Ascending aorta (tissue), 2 donors: ENCODE data around the gene SRRT. TPM values are rescaled to one million over a fixed set of nuclear protein-coding genes. Genes with fewer than 3 reads are reported as not detected.

Source experiments
- DNase-seq, 2 donors: peaks; one replicate each; pipeline ENCODE4 v3.0.0-alpha.2; 2019; ENCODE audit warnings: low spot score in 2 of 2
- H3K27ac ChIP-seq, 2 donors: fragments of 200-600 bp; sonication (generic); one replicate each; pipeline ENCODE4 v1.5.1; 2016 to 2017; ENCODE audit warnings: mild to moderate bottlenecking in 1 of 2
- H3K27me3 ChIP-seq: fragments of 200-600 bp; sonication (generic); one replicate; pipeline ENCODE4 v1.5.1; 2017
- H3K36me3 ChIP-seq, 2 donors: fragments of 200-600 bp; sonication (generic); one replicate each; pipeline ENCODE4 v1.5.1; 2016
- H3K4me1 ChIP-seq, 2 donors: fragments of 200-600 bp; sonication (generic); one replicate each; pipeline ENCODE4 v1.5.1; 2016 to 2017; ENCODE audit warnings: mild to moderate bottlenecking in 1 of 2
- H3K4me3 ChIP-seq, 2 donors: fragments of 200-600 bp; sonication (generic); one replicate each; pipeline ENCODE4 v1.5.1; 2016 to 2017; ENCODE audit warnings: mild to moderate bottlenecking in 1 of 2
- H3K9me3 ChIP-seq, 2 donors: fragments of 200-600 bp; sonication (generic); one replicate each; pipeline ENCODE4 v1.5.1; 2016
- intact Hi-C: fragments of 100-400 bp; cut with DNase I; formaldehyde crosslinking; loops from one replicate; pipeline ENCODE4 v1.15.1; 2023
- total RNA-seq: library from RNA; depleted of rRNA; stranded (reverse); fragments of >200 nt; gene quantifications from one replicate; pipeline ENCODE4 v1.1.0, GENCODE V29; 2016
- TF ChIP-seq, protein P1 (sequence below), 3 experiments: fragments of 200-600 bp in 2 of 3; fragments of 450-650 bp in 1 of 3; sonication (generic) in 2 of 3; IDR thresholded peaks; one replicate each; pipeline ENCODE4 v1.5.1; 2016 to 2019; ENCODE audit warnings: antibody characterized with exemption in 3 of 3, mild to moderate bottlenecking in 1 of 3, moderate library complexity in 1 of 3

The SRRT gene
- total RNA-seq, 1 donor from 2014 or later, result 89.2 TPM

DNA sequence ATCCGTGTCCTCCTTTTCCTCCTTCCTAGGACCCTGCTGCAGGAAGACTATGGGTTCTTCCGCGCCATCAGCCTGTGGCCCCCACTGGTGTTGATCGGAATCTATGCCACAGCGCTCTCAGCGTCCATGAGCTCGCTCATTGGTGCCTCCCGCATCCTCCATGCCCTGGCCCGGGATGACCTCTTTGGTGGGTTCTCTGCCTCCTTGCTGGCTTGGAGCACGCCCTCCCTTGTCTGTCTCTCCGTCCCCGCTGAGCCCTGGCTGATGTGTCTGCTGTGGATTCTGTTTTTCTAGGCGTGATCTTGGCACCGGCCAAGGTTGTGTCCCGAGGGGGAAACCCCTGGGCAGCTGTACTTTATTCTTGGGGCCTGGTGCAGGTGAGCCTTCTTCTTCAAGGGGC, 15.0 kb upstream of the SRRT start:
- TF ChIP-seq, protein P1, sequence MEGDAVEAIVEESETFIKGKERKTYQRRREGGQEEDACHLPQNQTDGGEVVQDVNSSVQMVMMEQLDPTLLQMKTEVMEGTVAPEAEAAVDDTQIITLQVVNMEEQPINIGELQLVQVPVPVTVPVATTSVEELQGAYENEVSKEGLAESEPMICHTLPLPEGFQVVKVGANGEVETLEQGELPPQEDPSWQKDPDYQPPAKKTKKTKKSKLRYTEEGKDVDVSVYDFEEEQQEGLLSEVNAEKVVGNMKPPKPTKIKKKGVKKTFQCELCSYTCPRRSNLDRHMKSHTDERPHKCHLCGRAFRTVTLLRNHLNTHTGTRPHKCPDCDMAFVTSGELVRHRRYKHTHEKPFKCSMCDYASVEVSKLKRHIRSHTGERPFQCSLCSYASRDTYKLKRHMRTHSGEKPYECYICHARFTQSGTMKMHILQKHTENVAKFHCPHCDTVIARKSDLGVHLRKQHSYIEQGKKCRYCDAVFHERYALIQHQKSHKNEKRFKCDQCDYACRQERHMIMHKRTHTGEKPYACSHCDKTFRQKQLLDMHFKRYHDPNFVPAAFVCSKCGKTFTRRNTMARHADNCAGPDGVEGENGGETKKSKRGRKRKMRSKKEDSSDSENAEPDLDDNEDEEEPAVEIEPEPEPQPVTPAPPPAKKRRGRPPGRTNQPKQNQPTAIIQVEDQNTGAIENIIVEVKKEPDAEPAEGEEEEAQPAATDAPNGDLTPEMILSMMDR (IDR thresholded peaks at IDR 0.05), result no peak
- H3K4me3 ChIP-seq, result no peak overlapping the region
- no peak for DNase-seq
- intact Hi-C loops, result loop anchor here (10.0 kb wide), 1 partner anchor 315 kb away; no protein-coding TSS in a partner anchor
- no peaks in the 10 kb centered on the region for H3K27me3 ChIP-seq
- no peaks in the 10 kb centered on the region for H3K9me3 ChIP-seq
- H3K27ac ChIP-seq, result no peak overlapping the region
- H3K36me3 ChIP-seq, result peaks cover 21 to 24% of the 10 kb centered on the region in 2 donors
- no peaks in the 10 kb centered on the region for H3K4me1 ChIP-seq

DNA sequence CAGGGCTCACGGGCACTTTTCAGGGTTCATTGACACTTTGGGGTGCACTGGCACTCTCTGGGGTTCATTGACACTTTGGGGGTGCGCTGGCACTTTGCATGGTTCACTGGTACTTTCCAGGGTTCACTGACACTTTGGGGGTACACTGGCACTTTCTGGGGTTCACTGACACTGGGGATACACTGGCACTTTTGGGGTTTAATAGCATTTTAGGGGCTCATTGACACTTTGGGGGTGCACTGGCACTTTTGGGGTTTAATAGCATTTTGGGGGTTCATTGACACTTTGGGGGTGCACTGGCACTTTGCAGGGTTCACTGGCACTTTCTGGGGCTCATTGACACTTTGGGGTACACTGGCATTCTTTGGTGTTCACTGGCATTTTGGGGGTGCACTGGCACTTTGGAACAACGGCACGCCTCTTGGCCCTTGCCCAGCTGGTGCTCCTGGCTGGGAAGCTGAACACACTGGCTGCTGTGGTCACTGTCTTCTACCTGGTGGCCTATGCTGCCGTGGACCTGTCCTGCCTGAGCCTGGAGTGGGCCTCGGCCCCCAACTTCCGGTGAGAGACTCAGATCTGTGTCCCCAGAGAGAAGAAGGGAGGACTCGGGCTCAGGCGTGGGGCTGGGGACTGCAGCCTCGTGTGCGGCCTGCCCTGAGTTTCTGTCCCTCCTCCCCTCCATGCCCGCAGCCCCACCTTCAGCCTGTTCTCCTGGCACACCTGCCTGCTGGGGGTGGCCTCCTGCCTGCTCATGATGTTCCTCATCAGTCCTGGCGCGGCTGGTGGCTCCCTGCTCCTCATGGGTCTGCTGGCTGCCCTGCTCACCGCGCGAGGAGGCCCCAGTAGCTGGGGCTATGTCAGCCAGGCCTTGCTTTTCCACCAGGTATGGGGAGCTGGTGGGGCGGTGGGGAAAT, 13.9 kb upstream of the SRRT start:
- intact Hi-C loops, result no loop called here
- Histone ChIP-seq H3K4me1 (peaks cover under 1 to 3% of the 10 kb centered on the region in 2 donors), H3K36me3 (peaks cover 21 to 24% of the 10 kb centered on the region in 2 donors), H3K27ac (no peak overlapping the region), H3K4me3 (no peak overlapping the region), H3K27me3 (no peaks in the 10 kb centered on the region), H3K9me3 (no peaks in the 10 kb centered on the region)
- TF ChIP-seq, protein P1 (IDR thresholded peaks at IDR 0.05), result no peak
- no peak for DNase-seq

DNA sequence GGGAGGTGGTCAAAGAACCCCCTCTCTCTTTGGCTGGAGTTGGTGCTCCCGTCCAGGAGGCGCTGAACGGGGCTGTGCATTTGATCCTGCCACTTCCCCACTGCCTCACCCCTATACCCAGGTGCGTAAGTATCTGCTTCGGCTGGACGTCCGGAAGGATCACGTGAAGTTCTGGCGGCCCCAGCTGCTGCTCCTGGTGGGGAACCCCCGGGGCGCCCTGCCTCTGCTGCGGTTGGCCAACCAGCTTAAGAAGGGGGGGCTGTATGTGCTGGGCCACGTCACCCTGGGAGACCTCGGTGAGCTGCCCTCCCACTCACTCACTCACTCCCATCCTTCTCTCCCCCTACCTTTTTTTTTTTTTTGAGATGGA, 13.3 kb upstream of the SRRT start:
- Histone ChIP-seq H3K4me3 (no peak overlapping the region), H3K27ac (no peak overlapping the region), H3K9me3 (no peaks in the 10 kb centered on the region), H3K36me3 (peaks cover 21 to 24% of the 10 kb centered on the region in 2 donors), H3K27me3 (no peaks in the 10 kb centered on the region), H3K4me1 (peaks cover 5 to 9% of the 10 kb centered on the region in 2 donors)
- DNase-seq, result no peak
- intact Hi-C loops, result no loop called here
- TF ChIP-seq, protein P1 (IDR thresholded peaks at IDR 0.05), result no peak

DNA sequence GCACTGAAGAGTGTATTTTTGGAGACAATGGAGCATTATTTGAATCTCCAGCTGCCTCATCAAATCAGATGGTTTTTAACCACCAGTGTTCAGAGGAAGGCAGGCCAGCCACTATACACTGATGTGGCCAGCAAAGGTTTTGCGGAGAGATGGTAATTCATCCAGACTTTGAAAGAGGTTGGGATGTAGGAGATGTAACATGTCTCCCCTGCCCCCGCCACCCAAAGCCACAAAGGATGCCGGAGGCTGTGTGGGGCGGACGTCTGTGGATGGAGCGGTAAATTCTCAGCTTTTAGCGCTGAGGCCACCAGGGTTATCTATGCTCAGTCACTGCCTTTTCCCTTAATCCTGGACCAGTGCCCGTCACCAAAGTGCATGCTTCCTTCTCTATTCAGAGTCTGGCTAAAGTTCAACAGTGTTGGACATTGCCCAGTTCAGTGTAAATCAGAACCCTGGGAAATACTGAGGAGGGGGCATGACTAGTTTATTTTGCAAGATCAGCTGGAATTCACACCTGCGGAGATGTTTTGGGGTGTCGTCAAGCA, 11.4 kb upstream of the SRRT start:
- DNase-seq, result no peak
- Histone ChIP-seq H3K27ac (no peak overlapping the region), H3K4me3 (no peak overlapping the region), H3K36me3 (peaks cover 15 to 20% of the 10 kb centered on the region in 2 donors), H3K27me3 (no peaks in the 10 kb centered on the region), H3K9me3 (no peaks in the 10 kb centered on the region), H3K4me1 (peaks cover 9 to 15% of the 10 kb centered on the region in 2 donors)
- TF ChIP-seq, protein P1 (IDR thresholded peaks at IDR 0.05), result no peak
- intact Hi-C loops, result no loop called here

DNA sequence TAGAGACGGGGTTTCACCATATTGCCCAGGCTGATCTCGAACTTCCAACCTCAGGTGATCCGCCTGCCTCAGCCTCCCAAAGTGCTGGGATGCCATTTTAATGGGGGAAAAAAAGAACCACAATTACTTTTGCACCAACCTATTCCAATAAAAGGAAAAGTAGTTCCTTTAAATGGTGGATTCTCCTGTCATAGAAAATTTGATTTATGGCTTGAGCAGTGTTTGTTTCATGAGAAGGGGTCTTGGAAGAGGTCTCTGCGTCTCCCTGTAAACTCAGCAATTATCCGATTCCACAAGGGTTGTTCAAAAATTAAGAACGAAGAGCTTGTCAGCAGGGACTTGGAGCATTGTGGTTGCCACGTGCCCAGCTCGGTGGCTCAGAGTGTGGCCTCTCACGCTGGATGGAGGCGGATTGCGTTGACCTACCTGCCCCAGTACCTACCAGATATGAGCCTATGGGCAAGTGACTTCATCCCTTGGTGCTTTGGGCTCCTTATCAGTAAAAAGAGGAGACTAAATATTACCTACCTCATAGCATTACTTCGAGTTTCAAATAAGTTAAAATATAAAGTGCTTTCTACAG, 10.5 kb upstream of the SRRT start:
- DNase-seq, result no peak
- TF ChIP-seq, protein P1 (IDR thresholded peaks at IDR 0.05), result no peak
- Histone ChIP-seq H3K4me1 (peaks cover 17 to 23% of the 10 kb centered on the region in 2 donors), H3K27ac (no peak overlapping the region), H3K4me3 (no peak overlapping the region), H3K36me3 (peaks cover 15 to 20% of the 10 kb centered on the region in 2 donors), H3K27me3 (no peaks in the 10 kb centered on the region), H3K9me3 (no peaks in the 10 kb centered on the region)
- intact Hi-C loops, result no loop called here
